ENCODE data around the gene TFB2M.
"Not testable (repeated sequence)": the region's sequence is repeated elsewhere in the genome, so short reads cannot be mapped to it uniquely, and the experiment has no call there.

TFB2M gene

GRCh38 chr1:246591047-246591446 is 25.0 kb upstream of the TFB2M start:
- peaks cover 45% of the 10 kb centered on the region for H3K4me1 ChIP-seq (ENCODE audit: low read length)
- peak overlapping the region; percentile 68 for H3K4me3 ChIP-seq (ENCODE audit: low read length)
- peaks cover 58% of the 10 kb centered on the region for H3K79me2 ChIP-seq (ENCODE audit: low read length)
- peak overlapping the region; percentile 89 for H3K27ac ChIP-seq (ENCODE audit: low read length)
- peaks cover 22% of the 10 kb centered on the region for H3K36me3 ChIP-seq (replicated peaks; ENCODE audit: low read depth, low read length)
- peaks cover 3% of the 10 kb centered on the region; the same call in 1 of the 2 replicates for H3K9me3 ChIP-seq (ENCODE audit: insufficient read depth, low read length)
- H3K9ac ChIP-seq (ENCODE audit: low read length), result peak overlapping the region; percentile 36
- TF ChIP-seq EZH2phosphoT487 (IDR thresholded peaks at IDR 0.05; ENCODE audit: low read depth), result no peak
- no peak for TF ChIP-seq CTCF (IDR thresholded peaks at IDR 0.05; ENCODE audit: low read depth, low read length)
- no peaks in the 10 kb centered on the region for H3K27me3 ChIP-seq (ENCODE audit: low read depth, low read length)
- no peaks in the 10 kb centered on the region for H4K20me1 ChIP-seq (ENCODE audit: insufficient read depth, low read length)
- peak overlapping the region; percentile 83 for H3K4me2 ChIP-seq (ENCODE audit: low read length)
- no peak overlapping the region for H2AFZ ChIP-seq (ENCODE audit: low read depth, low read length)

- not testable (repeated sequence) for H3K27me3 ChIP-seq (ENCODE audit: low read depth, low read length); H3K4me2 ChIP-seq (ENCODE audit: low read length); H3K4me3 ChIP-seq (ENCODE audit: low read length); H3K9ac ChIP-seq (ENCODE audit: low read length); H4K20me1 ChIP-seq (ENCODE audit: insufficient read depth, low read length); H2AFZ ChIP-seq (ENCODE audit: low read depth, low read length); H3K9me3 ChIP-seq (ENCODE audit: insufficient read depth, low read length)
- Histone ChIP-seq H3K4me1 (ENCODE audit: low read length) (peaks cover 45% of the 10 kb centered on the region), H3K27ac (ENCODE audit: low read length) (peak overlapping the region; percentile 89; the same call in 1 of the 2 replicates), H3K36me3 (replicated peaks; ENCODE audit: low read depth, low read length) (peaks cover 13% of the 10 kb centered on the region), H3K79me2 (ENCODE audit: low read length) (peaks cover 49% of the 10 kb centered on the region)
Observed at GRCh38 chr1:246589919-246590318, 23.9 kb upstream of the TFB2M start.

GRCh38 chr1:246588159-246588721 is 22.2 kb upstream of the TFB2M start:
- H3K36me3 ChIP-seq (replicated peaks; ENCODE audit: low read depth, low read length), result peaks cover 6% of the 10 kb centered on the region
- H3K79me2 ChIP-seq (ENCODE audit: low read length), result peaks cover 38% of the 10 kb centered on the region
- no peak overlapping the region for H2AFZ ChIP-seq (ENCODE audit: low read depth, low read length)
- H3K27me3 ChIP-seq (ENCODE audit: low read depth, low read length), result no peaks in the 10 kb centered on the region
- TF ChIP-seq CTCF (IDR thresholded peaks at IDR 0.05; ENCODE audit: low read depth, low read length) (no peak), EZH2phosphoT487 (IDR thresholded peaks at IDR 0.05; ENCODE audit: low read depth) (no peak)
- H3K4me3 ChIP-seq (ENCODE audit: low read length), result peak overlapping the region; percentile 4; the same call in 1 of the 2 replicates
- peaks cover 3% of the 10 kb centered on the region; the same call in 1 of the 2 replicates for H3K9me3 ChIP-seq (ENCODE audit: insufficient read depth, low read length)
- peak overlapping the region; percentile 44; the same call in 1 of the 2 replicates for H3K27ac ChIP-seq (ENCODE audit: low read length)
- H3K9ac ChIP-seq (ENCODE audit: low read length), result peak overlapping the region; percentile 25; the same call in 1 of the 2 replicates
- H3K4me2 ChIP-seq (ENCODE audit: low read length), result peak overlapping the region; percentile 59
- no peaks in the 10 kb centered on the region for H4K20me1 ChIP-seq (ENCODE audit: insufficient read depth, low read length)
- H3K4me1 ChIP-seq (ENCODE audit: low read length), result peaks cover 45% of the 10 kb centered on the region

- no peak for TF ChIP-seq EZH2phosphoT487 (IDR thresholded peaks at IDR 0.05; ENCODE audit: low read depth)
- TF ChIP-seq CTCF (IDR thresholded peaks at IDR 0.05; ENCODE audit: low read depth, low read length), result no peak
- H3K27ac ChIP-seq (ENCODE audit: low read length), result peak overlapping the region; percentile 44
- H3K36me3 ChIP-seq (replicated peaks; ENCODE audit: low read depth, low read length), result peaks cover 5% of the 10 kb centered on the region
- H3K4me3 ChIP-seq (ENCODE audit: low read length), result peak overlapping the region; percentile 4; the same call in 1 of the 2 replicates
- H2AFZ ChIP-seq (ENCODE audit: low read depth, low read length), result no peak overlapping the region
- peak overlapping the region; percentile 25; the same call in 1 of the 2 replicates for H3K9ac ChIP-seq (ENCODE audit: low read length)
- no peaks in the 10 kb centered on the region for H4K20me1 ChIP-seq (ENCODE audit: insufficient read depth, low read length)
- peak overlapping the region; percentile 59 for H3K4me2 ChIP-seq (ENCODE audit: low read length)
- peaks cover 3% of the 10 kb centered on the region; the same call in 1 of the 2 replicates for H3K9me3 ChIP-seq (ENCODE audit: insufficient read depth, low read length)
- H3K4me1 ChIP-seq (ENCODE audit: low read length), result peaks cover 42% of the 10 kb centered on the region
- no peaks in the 10 kb centered on the region for H3K27me3 ChIP-seq (ENCODE audit: low read depth, low read length)
- H3K79me2 ChIP-seq (ENCODE audit: low read length), result peaks cover 38% of the 10 kb centered on the region
Observed at GRCh38 chr1:246587606-246588005, 21.5 kb upstream of the TFB2M start.
